ENCODE measurements around the gene AMIGO2. TPM values are rescaled to one million over a fixed set of nuclear protein-coding genes. Genes with fewer than 3 reads are reported as not detected.
"Not testable (repeated sequence)": the region's sequence is repeated elsewhere in the genome, so short reads cannot be mapped to it uniquely, and the experiment has no call there.

The AMIGO2 gene
- total and polyA plus RNA-seq, 8 donors, result 1.6 to 10.5 (median 3.5) TPM

DNA sequence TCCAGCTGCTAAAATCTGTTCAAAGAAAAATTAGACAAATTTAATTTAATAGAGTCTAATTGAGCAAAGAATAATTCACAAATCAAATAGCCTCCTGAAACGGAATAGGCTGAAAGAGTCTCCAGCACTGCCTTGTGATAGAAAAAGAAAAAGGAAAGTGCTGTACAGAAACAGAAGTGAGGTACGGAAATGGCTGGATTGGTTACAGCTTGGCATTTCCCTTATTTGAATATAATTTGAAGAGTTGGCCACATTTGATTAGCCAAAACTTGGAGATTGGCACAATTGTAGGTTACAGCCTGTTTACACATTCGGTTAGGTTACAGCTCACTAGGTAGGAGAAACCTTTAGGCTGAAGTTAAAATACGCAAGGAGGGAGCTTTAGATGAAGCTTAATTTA, 25.1 kb downstream of the AMIGO2 start:
- intact Hi-C loops (cut with DNase I; ENCODE audit: low total_unique reads), result no loop called here
- H3K27me3 ChIP-seq, result no peaks in the 10 kb centered on the region
- H3K4me3 ChIP-seq, result no peak overlapping the region
- H3K36me3 ChIP-seq, result no peaks in the 10 kb centered on the region
- TF ChIP-seq POLR2A (IDR thresholded peaks at IDR 0.05) (no peak), EP300 (IDR thresholded peaks at IDR 0.05) (no peak), POLR2AphosphoS5 (IDR thresholded peaks at IDR 0.05) (no peak)
- TF ChIP-seq, protein P1, sequence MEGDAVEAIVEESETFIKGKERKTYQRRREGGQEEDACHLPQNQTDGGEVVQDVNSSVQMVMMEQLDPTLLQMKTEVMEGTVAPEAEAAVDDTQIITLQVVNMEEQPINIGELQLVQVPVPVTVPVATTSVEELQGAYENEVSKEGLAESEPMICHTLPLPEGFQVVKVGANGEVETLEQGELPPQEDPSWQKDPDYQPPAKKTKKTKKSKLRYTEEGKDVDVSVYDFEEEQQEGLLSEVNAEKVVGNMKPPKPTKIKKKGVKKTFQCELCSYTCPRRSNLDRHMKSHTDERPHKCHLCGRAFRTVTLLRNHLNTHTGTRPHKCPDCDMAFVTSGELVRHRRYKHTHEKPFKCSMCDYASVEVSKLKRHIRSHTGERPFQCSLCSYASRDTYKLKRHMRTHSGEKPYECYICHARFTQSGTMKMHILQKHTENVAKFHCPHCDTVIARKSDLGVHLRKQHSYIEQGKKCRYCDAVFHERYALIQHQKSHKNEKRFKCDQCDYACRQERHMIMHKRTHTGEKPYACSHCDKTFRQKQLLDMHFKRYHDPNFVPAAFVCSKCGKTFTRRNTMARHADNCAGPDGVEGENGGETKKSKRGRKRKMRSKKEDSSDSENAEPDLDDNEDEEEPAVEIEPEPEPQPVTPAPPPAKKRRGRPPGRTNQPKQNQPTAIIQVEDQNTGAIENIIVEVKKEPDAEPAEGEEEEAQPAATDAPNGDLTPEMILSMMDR (IDR thresholded peaks at IDR 0.05), result no peak
- H3K4me1 ChIP-seq, result no peaks in the 10 kb centered on the region
- no peak for DNase-seq
- no peak overlapping the region for H3K27ac ChIP-seq
- WGBS, 5 donors, result 79 to 93% (median 86%) methylated on average over 4 of the region's 4 CpGs
- H3K9me3 ChIP-seq, result peaks cover 0 to 29% (median 14%) of the 10 kb centered on the region in 4 donors

DNA sequence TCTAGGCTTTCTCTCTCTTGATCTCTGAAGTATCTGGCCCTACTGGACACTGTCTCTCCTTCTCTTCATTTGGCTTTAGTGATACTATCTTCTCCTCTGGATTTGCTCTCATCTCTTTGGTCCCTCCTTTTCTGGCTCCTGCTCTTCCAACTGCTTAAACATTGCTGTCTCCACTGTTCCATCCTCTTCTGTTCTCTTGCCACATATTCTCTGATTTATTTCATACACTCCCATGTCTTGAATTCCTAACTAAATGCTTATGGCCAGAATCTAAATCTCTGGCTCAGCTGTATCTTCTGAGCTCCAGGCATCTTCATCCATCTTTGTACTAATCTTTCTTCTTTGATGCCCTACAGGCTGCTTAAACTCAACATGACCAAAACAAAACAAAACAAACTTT, 25.8 kb downstream of the AMIGO2 start:
- peaks cover 0 to 29% (median 14%) of the 10 kb centered on the region in 4 donors for H3K9me3 ChIP-seq
- TF ChIP-seq EP300 (IDR thresholded peaks at IDR 0.05), result no peak
- no peak for TF ChIP-seq POLR2A (IDR thresholded peaks at IDR 0.05)
- TF ChIP-seq POLR2AphosphoS5 (IDR thresholded peaks at IDR 0.05), result no peak
- TF ChIP-seq, protein P1 (IDR thresholded peaks at IDR 0.05), result no peak

DNA sequence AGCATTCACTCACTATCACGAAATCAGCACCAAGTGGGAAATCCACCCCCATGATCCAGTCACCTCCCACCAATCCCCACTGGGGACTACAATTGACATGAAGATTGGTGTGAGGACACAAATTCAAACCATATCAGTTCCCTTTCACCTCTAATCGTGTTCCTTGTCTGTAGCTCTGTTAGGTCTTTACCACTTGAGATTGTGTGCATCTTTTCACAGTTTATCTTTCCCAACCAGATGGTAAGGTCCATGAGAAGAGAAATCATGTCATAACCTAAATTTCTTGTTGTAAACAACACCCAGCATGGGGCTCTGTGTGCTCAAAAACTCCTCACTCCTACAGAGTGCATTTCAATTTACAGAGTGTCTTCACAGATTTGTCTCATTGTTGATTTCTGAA, 27.5 kb downstream of the AMIGO2 start:
- Histone ChIP-seq H3K27me3 (no peaks in the 10 kb centered on the region), H3K36me3 (no peaks in the 10 kb centered on the region), H3K4me1 (no peaks in the 10 kb centered on the region), H3K4me3 (no peak overlapping the region), H3K27ac (no peak overlapping the region), H3K9me3 (peaks cover 0 to 27% (median 14%) of the 10 kb centered on the region in 4 donors)
- DNase-seq, result no peak
- TF ChIP-seq POLR2AphosphoS5 (IDR thresholded peaks at IDR 0.05), result no peak
- TF ChIP-seq, protein P1 (IDR thresholded peaks at IDR 0.05), result no peak
- TF ChIP-seq POLR2A (IDR thresholded peaks at IDR 0.05), result no peak
- TF ChIP-seq EP300 (IDR thresholded peaks at IDR 0.05), result no peak
- intact Hi-C loops (cut with DNase I; ENCODE audit: low total_unique reads), result no loop called here
- WGBS, 5 donors, result 69 to 77% (median 76%) methylated on average over 2 of the region's 2 CpGs

More for the DNA sequence above, 25.8 kb downstream of the AMIGO2 start:
- intact Hi-C loops (cut with DNase I; ENCODE audit: low total_unique reads), result no loop called here
- Histone ChIP-seq H3K27me3 (no peaks in the 10 kb centered on the region), H3K4me3 (no peak overlapping the region), H3K36me3 (no peaks in the 10 kb centered on the region), H3K27ac (no peak overlapping the region), H3K4me1 (no peaks in the 10 kb centered on the region)
- peak in 1 of 2 donors; percentile 66 for DNase-seq

DNA sequence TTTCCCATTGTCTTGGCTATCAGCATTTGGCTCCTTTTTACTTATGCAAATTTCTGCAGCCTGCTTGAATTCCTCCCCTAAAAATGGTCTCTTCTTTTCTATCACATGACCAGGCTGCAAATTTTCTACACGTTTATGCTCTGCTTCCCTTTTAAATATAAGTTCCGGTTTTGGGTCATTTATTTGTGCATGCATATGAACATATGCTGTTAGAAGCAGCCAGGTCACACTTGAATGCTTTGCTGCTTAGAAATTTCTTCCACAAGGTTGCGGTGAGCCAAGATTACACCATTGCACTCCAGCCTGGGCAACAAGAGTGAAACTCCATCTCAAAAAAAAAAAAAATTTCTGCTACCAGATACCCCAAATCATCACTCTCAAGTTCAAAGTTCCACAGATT, 28.5 kb downstream of the AMIGO2 start:
- H3K4me1 ChIP-seq; H3K4me3 ChIP-seq; H3K27me3 ChIP-seq; H3K27ac ChIP-seq; intact Hi-C loops (cut with DNase I; ENCODE audit: low total_unique reads); H3K36me3 ChIP-seq; DNase-seq: not testable (repeated sequence)
- H3K9me3 ChIP-seq, result peaks cover 0 to 18% (median 12%) of the 10 kb centered on the region in 4 donors
- 80 to 93% (median 88%) methylated on average over 3 of the region's 3 CpGs for WGBS, 5 donors

DNA sequence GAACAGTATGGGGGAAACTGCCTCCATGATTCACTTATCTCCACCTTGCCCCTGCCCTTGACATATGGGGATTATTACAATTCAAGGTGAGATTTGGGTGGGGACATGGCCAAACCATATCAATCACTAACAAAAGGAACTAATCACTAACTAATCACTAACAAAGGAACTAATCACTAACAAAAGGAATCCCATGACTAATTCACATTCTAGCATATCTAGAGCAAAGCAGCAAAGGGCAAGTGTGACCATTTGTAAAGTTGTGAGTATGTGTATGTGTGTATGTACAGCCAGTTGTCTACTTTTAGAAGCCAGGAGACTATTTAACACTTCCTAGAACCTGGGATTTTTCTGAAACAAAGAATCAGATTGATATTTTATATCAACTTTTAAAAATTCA, 31.2 kb downstream of the AMIGO2 start:
- H3K4me3 ChIP-seq, result no peak overlapping the region
- H3K9me3 ChIP-seq, result peaks cover 0 to 18% (median 12%) of the 10 kb centered on the region in 4 donors
- H3K27ac ChIP-seq, result no peak overlapping the region
- no peak for DNase-seq
- intact Hi-C loops (cut with DNase I; ENCODE audit: low total_unique reads), result no loop called here
- TF ChIP-seq, protein P1 (IDR thresholded peaks at IDR 0.05), result no peak
- no peak for TF ChIP-seq POLR2A (IDR thresholded peaks at IDR 0.05)
- TF ChIP-seq EP300 (IDR thresholded peaks at IDR 0.05), result no peak
- no peak for TF ChIP-seq POLR2AphosphoS5 (IDR thresholded peaks at IDR 0.05)
- no peaks in the 10 kb centered on the region for H3K27me3 ChIP-seq
- no peaks in the 10 kb centered on the region for H3K36me3 ChIP-seq
- H3K4me1 ChIP-seq, result no peaks in the 10 kb centered on the region

Measured in stomach (tissue), 9 donors.